ENCODE data around the gene ZNF804A. TPM values are rescaled to one million over a fixed set of nuclear protein-coding genes. Genes with fewer than 3 reads are reported as not detected.

The ZNF804A gene
- total RNA-seq, 1 donor from 2014 or later = 0.32 TPM

DNA sequence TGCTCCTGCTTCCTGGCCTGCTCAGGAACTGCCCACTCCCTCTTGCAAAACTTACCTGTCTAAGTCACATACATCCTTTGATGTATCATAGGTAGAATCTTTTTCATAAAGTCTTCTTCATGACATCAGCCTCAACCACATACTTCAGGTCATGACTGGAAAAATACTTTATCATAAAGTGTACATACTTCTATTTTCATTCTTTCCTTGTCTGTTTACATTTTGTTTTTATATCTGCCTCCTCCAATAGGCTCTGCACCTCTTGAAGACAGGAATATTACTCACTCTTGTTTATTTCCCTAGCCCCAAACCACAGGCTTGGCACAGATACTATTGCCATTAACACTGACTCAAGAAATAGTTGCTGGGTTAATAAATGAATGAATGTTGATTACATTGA, 43.6 kb upstream of the ZNF804A start:
- no peaks in the 10 kb centered on the region for H3K36me3 Mint-ChIP-seq (ENCODE audit: low read depth, unreplicated experiment)
- no peaks in the 10 kb centered on the region for H3K27me3 ChIP-seq (ENCODE audit: insufficient read depth, low read length)
- H3K9me3 ChIP-seq (ENCODE audit: insufficient read depth, low read depth, low read length) = no peaks in the 10 kb centered on the region
- no peaks in the 10 kb centered on the region for H3K36me3 ChIP-seq (ENCODE audit: insufficient read depth, low read length)
- H2AFZ ChIP-seq (ENCODE audit: low read depth, low read length) = no peak overlapping the region
- H3K4me3 ChIP-seq (ENCODE audit: insufficient read depth, low read depth, low read length) = no peak overlapping the region
- FAIRE-seq = no peak
- H3K9me3 Mint-ChIP-seq (ENCODE audit: unreplicated experiment) = no peaks in the 10 kb centered on the region
- peak; percentile 52 for DNase-seq (ENCODE audit: low read depth)
- H3K4me1 ChIP-seq (ENCODE audit: insufficient read depth, low read length) = no peaks in the 10 kb centered on the region
- no peak overlapping the region for H3K27ac Mint-ChIP-seq (ENCODE audit: unreplicated experiment)
- H3K27ac ChIP-seq (ENCODE audit: low read depth, low read length) = no peak overlapping the region
- H4K20me1 ChIP-seq (ENCODE audit: insufficient read depth, low read length) = no peaks in the 10 kb centered on the region
- no peak overlapping the region for H3K4me2 ChIP-seq (ENCODE audit: low read length)
- no peaks in the 10 kb centered on the region for H3K27me3 Mint-ChIP-seq (ENCODE audit: low read depth, unreplicated experiment)
- no peak overlapping the region for H3K4me3 Mint-ChIP-seq (ENCODE audit: unreplicated experiment)
- H3K4me1 Mint-ChIP-seq (ENCODE audit: low read depth, unreplicated experiment) = peaks cover 3% of the 10 kb centered on the region
- H3K9ac ChIP-seq (ENCODE audit: low read length) = no peak overlapping the region
- H3K79me2 ChIP-seq (ENCODE audit: insufficient read depth, low read length) = no peaks in the 10 kb centered on the region
- no peak for TF ChIP-seq EZH2 (IDR thresholded peaks at IDR 0.05; ENCODE audit: insufficient read depth, low read length)
- TF ChIP-seq, protein P1, sequence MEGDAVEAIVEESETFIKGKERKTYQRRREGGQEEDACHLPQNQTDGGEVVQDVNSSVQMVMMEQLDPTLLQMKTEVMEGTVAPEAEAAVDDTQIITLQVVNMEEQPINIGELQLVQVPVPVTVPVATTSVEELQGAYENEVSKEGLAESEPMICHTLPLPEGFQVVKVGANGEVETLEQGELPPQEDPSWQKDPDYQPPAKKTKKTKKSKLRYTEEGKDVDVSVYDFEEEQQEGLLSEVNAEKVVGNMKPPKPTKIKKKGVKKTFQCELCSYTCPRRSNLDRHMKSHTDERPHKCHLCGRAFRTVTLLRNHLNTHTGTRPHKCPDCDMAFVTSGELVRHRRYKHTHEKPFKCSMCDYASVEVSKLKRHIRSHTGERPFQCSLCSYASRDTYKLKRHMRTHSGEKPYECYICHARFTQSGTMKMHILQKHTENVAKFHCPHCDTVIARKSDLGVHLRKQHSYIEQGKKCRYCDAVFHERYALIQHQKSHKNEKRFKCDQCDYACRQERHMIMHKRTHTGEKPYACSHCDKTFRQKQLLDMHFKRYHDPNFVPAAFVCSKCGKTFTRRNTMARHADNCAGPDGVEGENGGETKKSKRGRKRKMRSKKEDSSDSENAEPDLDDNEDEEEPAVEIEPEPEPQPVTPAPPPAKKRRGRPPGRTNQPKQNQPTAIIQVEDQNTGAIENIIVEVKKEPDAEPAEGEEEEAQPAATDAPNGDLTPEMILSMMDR (IDR thresholded peaks at IDR 0.05; ENCODE audit: insufficient read depth, low read depth, low read length) = no peak

DNA sequence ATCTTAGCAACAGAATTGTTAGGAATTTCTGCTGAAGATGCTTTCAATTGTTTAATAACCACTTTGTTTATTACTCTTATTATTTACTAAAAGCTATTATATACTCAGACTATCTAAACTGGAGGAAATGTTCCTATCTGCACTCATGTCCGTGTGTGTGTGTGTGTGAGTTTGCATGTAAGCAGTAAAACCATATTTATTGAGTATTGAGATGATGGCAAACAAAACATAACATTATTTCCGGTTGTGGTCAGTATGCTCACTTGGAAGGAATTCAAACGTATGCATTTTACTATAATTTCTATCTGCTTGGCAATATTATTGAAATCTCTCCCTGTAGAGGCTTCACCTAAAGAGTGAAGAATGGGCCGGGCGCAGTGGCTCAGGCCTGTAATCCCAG, 43.0 kb upstream of the ZNF804A start:
- Histone ChIP-seq H3K9ac (ENCODE audit: low read length) (no peak overlapping the region), H3K4me1 (ENCODE audit: insufficient read depth, low read length) (no peaks in the 10 kb centered on the region), H3K79me2 (ENCODE audit: insufficient read depth, low read length) (no peaks in the 10 kb centered on the region), H3K27ac (ENCODE audit: low read depth, low read length) (no peak overlapping the region), H3K9me3 (ENCODE audit: insufficient read depth, low read depth, low read length) (no peaks in the 10 kb centered on the region), H3K36me3 (ENCODE audit: insufficient read depth, low read length) (no peaks in the 10 kb centered on the region), H3K4me2 (ENCODE audit: low read length) (no peak overlapping the region), H3K4me3 (ENCODE audit: insufficient read depth, low read depth, low read length) (no peak overlapping the region), H4K20me1 (ENCODE audit: insufficient read depth, low read length) (no peaks in the 10 kb centered on the region), H2AFZ (ENCODE audit: low read depth, low read length) (no peak overlapping the region), H3K27me3 (ENCODE audit: insufficient read depth, low read length) (no peaks in the 10 kb centered on the region)
- no peaks in the 10 kb centered on the region for H3K9me3 Mint-ChIP-seq (ENCODE audit: unreplicated experiment)
- FAIRE-seq (no peak), DNase-seq (ENCODE audit: low read depth) (no peak)
- no peaks in the 10 kb centered on the region for H3K36me3 Mint-ChIP-seq (ENCODE audit: low read depth, unreplicated experiment)
- peaks cover 3% of the 10 kb centered on the region for H3K4me1 Mint-ChIP-seq (ENCODE audit: low read depth, unreplicated experiment)
- TF ChIP-seq, protein P1 (IDR thresholded peaks at IDR 0.05; ENCODE audit: insufficient read depth, low read depth, low read length) = no peak
- no peak for TF ChIP-seq EZH2 (IDR thresholded peaks at IDR 0.05; ENCODE audit: insufficient read depth, low read length)
- H3K4me3 Mint-ChIP-seq (ENCODE audit: unreplicated experiment) = no peak overlapping the region
- H3K27me3 Mint-ChIP-seq (ENCODE audit: low read depth, unreplicated experiment) = no peaks in the 10 kb centered on the region
- H3K27ac Mint-ChIP-seq (ENCODE audit: unreplicated experiment) = no peak overlapping the region

DNA sequence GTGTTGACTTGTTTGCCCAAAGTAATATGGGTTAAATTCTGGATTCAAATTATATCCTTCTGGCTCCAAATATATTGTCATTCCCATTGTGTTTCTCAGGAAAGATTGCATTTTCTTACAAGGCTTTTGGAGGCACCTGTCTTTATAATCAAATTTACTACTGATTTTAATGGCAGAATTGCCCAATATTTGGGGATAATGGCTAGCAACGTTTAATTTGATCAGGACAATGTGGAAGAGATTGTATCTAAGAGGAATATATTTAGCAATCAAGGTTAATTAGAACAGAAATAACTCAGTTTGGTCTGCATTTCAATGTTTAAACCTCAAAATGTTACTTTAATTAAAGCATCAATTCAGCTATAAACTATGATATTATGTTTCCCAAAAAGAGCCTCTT, 41.7 kb upstream of the ZNF804A start:
- Histone ChIP-seq H3K9me3 (ENCODE audit: insufficient read depth, low read depth, low read length) (no peaks in the 10 kb centered on the region), H3K79me2 (ENCODE audit: insufficient read depth, low read length) (no peaks in the 10 kb centered on the region), H4K20me1 (ENCODE audit: insufficient read depth, low read length) (no peaks in the 10 kb centered on the region), H2AFZ (ENCODE audit: low read depth, low read length) (no peak overlapping the region), H3K9ac (ENCODE audit: low read length) (no peak overlapping the region), H3K4me3 (ENCODE audit: insufficient read depth, low read depth, low read length) (no peak overlapping the region), H3K27me3 (ENCODE audit: insufficient read depth, low read length) (no peaks in the 10 kb centered on the region), H3K4me2 (ENCODE audit: low read length) (no peak overlapping the region), H3K4me1 (ENCODE audit: insufficient read depth, low read length) (no peaks in the 10 kb centered on the region), H3K27ac (ENCODE audit: low read depth, low read length) (no peak overlapping the region), H3K36me3 (ENCODE audit: insufficient read depth, low read length) (no peaks in the 10 kb centered on the region)
- Mint-ChIP-seq H3K9me3 (ENCODE audit: unreplicated experiment) (no peaks in the 10 kb centered on the region), H3K36me3 (ENCODE audit: low read depth, unreplicated experiment) (no peaks in the 10 kb centered on the region), H3K4me1 (ENCODE audit: low read depth, unreplicated experiment) (peaks cover under 1% of the 10 kb centered on the region), H3K27me3 (ENCODE audit: low read depth, unreplicated experiment) (no peaks in the 10 kb centered on the region), H3K4me3 (ENCODE audit: unreplicated experiment) (no peak overlapping the region), H3K27ac (ENCODE audit: unreplicated experiment) (no peak overlapping the region)
- TF ChIP-seq, protein P1 (IDR thresholded peaks at IDR 0.05; ENCODE audit: insufficient read depth, low read depth, low read length) = no peak
- TF ChIP-seq EZH2 (IDR thresholded peaks at IDR 0.05; ENCODE audit: insufficient read depth, low read length) = no peak
- no peak for FAIRE-seq
- DNase-seq (ENCODE audit: low read depth) = no peak

Measured in astrocyte (in vitro differentiated cells and primary cell).